Raji (cell line): ENCODE results near the gene TBC1D22B.

Experiments
- POLR2A ChIP-seq: IDR thresholded peaks from 2 replicates; pipeline ENCODE4 v1.6.1; 2011; ENCODE audit warnings: low read depth, low read length, control low read depth; ENCODE audit not compliant: insufficient read depth

Gene TBC1D22B

GRCh38 chr6:37371154-37372083, 113.8 kb downstream of the TBC1D22B start:
- TF ChIP-seq POLR2A, result 0 out of 2 replicates have a peak, but pooled peaks have one; percentile 21

DNA sequence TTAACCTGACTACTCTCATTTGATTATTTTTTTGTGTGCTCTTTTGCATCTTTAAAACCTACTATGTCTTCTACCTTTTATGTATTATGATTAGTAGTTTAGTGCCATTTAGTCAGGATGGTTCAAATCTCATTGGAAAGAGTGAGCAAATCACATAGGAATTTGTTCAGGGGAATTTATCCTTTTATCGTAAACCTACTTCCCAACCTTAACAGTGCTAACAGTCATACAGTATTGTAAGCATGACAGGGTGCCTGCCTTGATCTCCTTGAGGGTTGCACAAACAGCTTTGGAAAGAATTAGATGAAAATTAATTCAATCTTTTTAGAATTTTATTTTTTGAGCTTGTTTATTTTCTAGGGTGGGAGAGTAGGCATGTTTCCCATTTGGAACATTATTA, 114.5 kb downstream of the TBC1D22B start:
- TF ChIP-seq POLR2A, result no peak

- TF ChIP-seq POLR2A, result no peak
Measured at GRCh38 chr6:37373822-37374471, 116.4 kb downstream of the TBC1D22B start.

GRCh38 chr6:37375376-37375775, 117.8 kb downstream of the TBC1D22B start:
- TF ChIP-seq POLR2A, result no peak

DNA sequence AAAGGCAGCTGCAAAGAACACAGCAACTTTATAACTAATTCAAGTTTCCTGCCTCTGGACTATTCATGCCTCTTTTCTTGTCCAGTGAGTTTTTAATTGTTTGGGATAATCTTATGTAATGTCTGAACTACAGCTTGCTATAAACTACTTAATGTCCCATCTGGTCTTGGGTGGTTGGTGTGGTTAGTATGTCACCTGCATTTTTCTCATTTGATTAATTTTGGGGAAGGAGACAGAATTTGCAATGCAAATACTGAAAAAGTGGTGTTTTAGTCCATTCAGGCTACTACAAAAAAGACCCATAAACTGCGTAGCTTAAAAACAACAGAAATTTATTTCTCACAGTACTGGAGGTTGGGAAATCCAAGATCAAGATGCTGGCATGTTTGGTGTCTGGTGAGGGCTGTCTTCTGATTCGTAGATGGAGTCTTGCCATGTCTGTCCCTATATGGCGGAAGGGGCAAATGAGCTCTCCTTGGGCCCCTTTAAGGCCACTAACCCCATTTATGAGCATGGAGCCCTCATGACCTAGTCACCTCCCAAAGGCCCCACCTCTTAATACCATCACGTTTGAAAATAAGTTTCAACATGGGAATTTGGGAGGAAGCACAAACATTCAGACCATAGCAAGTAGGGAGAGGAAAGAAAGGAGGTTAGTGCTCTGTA, 118.6 kb downstream of the TBC1D22B start:
- peak; percentile 46 for TF ChIP-seq POLR2A

GRCh38 chr6:37381579-37381978, 124.0 kb downstream of the TBC1D22B start:
- no peak for TF ChIP-seq POLR2A
